Measurements from ENCODE around the gene NFIX. TPM values are rescaled to one million over a fixed set of nuclear protein-coding genes. Genes with fewer than 3 reads are reported as not detected.

Gene NFIX
- total and polyA plus RNA-seq, 2 of the 13 experiments (the other 11 are each of a cell fraction or from before 2014, with no cell fraction given) = 3.4 to 5.4 TPM

- TF ChIP-seq, protein P1, sequence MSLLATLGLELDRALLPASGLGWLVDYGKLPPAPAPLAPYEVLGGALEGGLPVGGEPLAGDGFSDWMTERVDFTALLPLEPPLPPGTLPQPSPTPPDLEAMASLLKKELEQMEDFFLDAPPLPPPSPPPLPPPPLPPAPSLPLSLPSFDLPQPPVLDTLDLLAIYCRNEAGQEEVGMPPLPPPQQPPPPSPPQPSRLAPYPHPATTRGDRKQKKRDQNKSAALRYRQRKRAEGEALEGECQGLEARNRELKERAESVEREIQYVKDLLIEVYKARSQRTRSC (CRISPR knock-in tag; IDR thresholded peaks at IDR 0.05; ENCODE audit: low read depth) = no peak
- TF ChIP-seq ZNF232 (CRISPR knock-in tag; IDR thresholded peaks at IDR 0.05; ENCODE audit: borderline replicate concordance) (no peak), ZNF563 (CRISPR knock-in tag; IDR thresholded peaks at IDR 0.05) (no peak), SPEN (CRISPR knock-in tag; IDR thresholded peaks at IDR 0.05; ENCODE audit: low read depth) (peak; percentile 70; the same call in 1 of the 2 replicates), ZNF317 (CRISPR knock-in tag; IDR thresholded peaks at IDR 0.05) (peak; percentile 45; the same call in 1 of the 2 replicates), JUNB (CRISPR knock-in tag; IDR thresholded peaks at IDR 0.05; ENCODE audit: borderline replicate concordance) (no peak), HNRNPK (IDR thresholded peaks at IDR 0.05; ENCODE audit: low read depth, low read length, poor library complexity, severe bottlenecking) (no peak), CTCF (CRISPR knock-in tag; IDR thresholded peaks at IDR 0.05) (no peak), KLF16 (CRISPR knock-in tag; IDR thresholded peaks at IDR 0.05) (0 out of 4 replicates have a peak, but pooled peaks of 1 of the 2 experiments have one; percentile 47), SAFB2 (CRISPR knock-in tag; IDR thresholded peaks at IDR 0.05; ENCODE audit: borderline replicate concordance, low read depth) (no peak), ATF7 (IDR thresholded peaks at IDR 0.05) (no peak), ATF7 (CRISPR knock-in tag; IDR thresholded peaks at IDR 0.05) (no peak), ZBTB14 (CRISPR knock-in tag; IDR thresholded peaks at IDR 0.05) (no peak)
- TF ChIP-seq, protein P2, sequence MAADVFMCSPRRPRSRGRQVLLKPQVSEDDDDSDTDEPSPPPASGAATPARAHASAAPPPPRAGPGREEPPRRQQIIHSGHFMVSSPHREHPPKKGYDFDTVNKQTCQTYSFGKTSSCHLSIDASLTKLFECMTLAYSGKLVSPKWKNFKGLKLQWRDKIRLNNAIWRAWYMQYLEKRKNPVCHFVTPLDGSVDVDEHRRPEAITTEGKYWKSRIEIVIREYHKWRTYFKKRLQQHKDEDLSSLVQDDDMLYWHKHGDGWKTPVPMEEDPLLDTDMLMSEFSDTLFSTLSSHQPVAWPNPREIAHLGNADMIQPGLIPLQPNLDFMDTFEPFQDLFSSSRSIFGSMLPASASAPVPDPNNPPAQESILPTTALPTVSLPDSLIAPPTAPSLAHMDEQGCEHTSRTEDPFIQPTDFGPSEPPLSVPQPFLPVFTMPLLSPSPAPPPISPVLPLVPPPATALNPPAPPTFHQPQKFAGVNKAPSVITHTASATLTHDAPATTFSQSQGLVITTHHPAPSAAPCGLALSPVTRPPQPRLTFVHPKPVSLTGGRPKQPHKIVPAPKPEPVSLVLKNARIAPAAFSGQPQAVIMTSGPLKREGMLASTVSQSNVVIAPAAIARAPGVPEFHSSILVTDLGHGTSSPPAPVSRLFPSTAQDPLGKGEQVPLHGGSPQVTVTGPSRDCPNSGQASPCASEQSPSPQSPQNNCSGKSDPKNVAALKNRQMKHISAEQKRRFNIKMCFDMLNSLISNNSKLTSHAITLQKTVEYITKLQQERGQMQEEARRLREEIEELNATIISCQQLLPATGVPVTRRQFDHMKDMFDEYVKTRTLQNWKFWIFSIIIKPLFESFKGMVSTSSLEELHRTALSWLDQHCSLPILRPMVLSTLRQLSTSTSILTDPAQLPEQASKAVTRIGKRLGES (CRISPR knock-in tag; IDR thresholded peaks at IDR 0.05; ENCODE audit: borderline replicate concordance) = no peak
- TF ChIP-seq, protein P3, sequence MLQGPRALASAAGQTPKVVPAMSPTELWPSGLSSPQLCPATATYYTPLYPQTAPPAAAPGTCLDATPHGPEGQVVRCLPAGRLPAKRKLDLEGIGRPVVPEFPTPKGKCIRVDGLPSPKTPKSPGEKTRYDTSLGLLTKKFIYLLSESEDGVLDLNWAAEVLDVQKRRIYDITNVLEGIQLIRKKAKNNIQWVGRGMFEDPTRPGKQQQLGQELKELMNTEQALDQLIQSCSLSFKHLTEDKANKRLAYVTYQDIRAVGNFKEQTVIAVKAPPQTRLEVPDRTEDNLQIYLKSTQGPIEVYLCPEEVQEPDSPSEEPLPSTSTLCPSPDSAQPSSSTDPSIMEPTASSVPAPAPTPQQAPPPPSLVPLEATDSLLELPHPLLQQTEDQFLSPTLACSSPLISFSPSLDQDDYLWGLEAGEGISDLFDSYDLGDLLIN (CRISPR knock-in tag; IDR thresholded peaks at IDR 0.05; ENCODE audit: borderline replicate concordance) = no peak
- TF ChIP-seq, protein P4, sequence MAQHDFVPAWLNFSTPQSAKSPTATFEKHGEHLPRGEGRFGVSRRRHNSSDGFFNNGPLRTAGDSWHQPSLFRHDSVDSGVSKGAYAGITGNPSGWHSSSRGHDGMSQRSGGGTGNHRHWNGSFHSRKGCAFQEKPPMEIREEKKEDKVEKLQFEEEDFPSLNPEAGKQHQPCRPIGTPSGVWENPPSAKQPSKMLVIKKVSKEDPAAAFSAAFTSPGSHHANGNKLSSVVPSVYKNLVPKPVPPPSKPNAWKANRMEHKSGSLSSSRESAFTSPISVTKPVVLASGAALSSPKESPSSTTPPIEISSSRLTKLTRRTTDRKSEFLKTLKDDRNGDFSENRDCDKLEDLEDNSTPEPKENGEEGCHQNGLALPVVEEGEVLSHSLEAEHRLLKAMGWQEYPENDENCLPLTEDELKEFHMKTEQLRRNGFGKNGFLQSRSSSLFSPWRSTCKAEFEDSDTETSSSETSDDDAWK (CRISPR knock-in tag; IDR thresholded peaks at IDR 0.05) = no peak
These were observed 17.7 kb downstream of the NFIX start (continued) for GRCh38 chr19:13012690-13013608.
